ENCODE data around the gene PSME4.

GRCh38 chr2:53877556-53877955, 93.2 kb downstream of the PSME4 start:
- no peak for TF ChIP-seq POLR2A (IDR thresholded peaks at IDR 0.05; ENCODE audit: low read length)
- no peak for TF ChIP-seq GATA1 (IDR thresholded peaks at IDR 0.05; ENCODE audit: low read depth, low read length)

Measured in erythroblast (primary cell).